Neural progenitor cell (in vitro differentiated cells): ENCODE measurements around the gene PKP3. TPM values are rescaled to one million over a fixed set of nuclear protein-coding genes. Genes with fewer than 3 reads are reported as not detected.

Experiments
- DNase-seq: peaks from one replicate; pipeline ENCODE4 v3.0.0-alpha.2; 2016; ENCODE audit warnings: low spot score
- H2AFZ ChIP-seq: fragments of 200-600 bp; sonication (generic); replicated peaks from 2 replicates; pipeline ENCODE4 v1.6.1; 2016; ENCODE audit warnings: antibody characterized with exemption
- H3F3A ChIP-seq: fragments of 200-600 bp; sonication (generic); 2 replicates; pipeline ENCODE4 v1.6.1; 2016; ENCODE audit warnings: antibody characterized with exemption, low read depth
- H3K27ac ChIP-seq: fragments of 200-600 bp; sonication (generic); 2 replicates; pipeline ENCODE4 v1.5.1; 2016; ENCODE audit warnings: mild to moderate bottlenecking
- H3K27me3 ChIP-seq: fragments of 200-600 bp; sonication (generic); 2 replicates; pipeline ENCODE4 v1.6.1; 2016; ENCODE audit warnings: mild to moderate bottlenecking, moderate library complexity
- H3K36me3 ChIP-seq: fragments of 200-600 bp; sonication (generic); 2 replicates; pipeline ENCODE4 v1.5.1; 2016
- H3K4me1 ChIP-seq: fragments of 200-600 bp; sonication (generic); 2 replicates; pipeline ENCODE4 v1.6.1; 2016; ENCODE audit warnings: mixed run types
- H3K4me2 ChIP-seq: fragments of 200-600 bp; sonication (generic); 2 replicates; pipeline ENCODE4 v1.6.1; 2016
- H3K4me3 ChIP-seq: fragments of 200-600 bp; sonication (generic); 2 replicates; pipeline ENCODE4 v1.5.1; 2016
- H3K79me2 ChIP-seq: fragments of 200-600 bp; sonication (generic); 2 replicates; pipeline ENCODE4 v1.6.1; 2016; ENCODE audit warnings: low read depth
- H3K9ac ChIP-seq: fragments of 200-600 bp; sonication (generic); 2 replicates; pipeline ENCODE4 v1.6.1; 2016
- H3K9me3 ChIP-seq: fragments of 200-600 bp; sonication (generic); 2 replicates; pipeline ENCODE4 v1.5.1; 2016; ENCODE audit warnings: low read depth
- H4K20me1 ChIP-seq: fragments of 200-600 bp; sonication (generic); 2 replicates; pipeline ENCODE4 v1.6.1; 2016; ENCODE audit warnings: low read depth
- H3K27ac Mint-ChIP-seq: 3 replicates; pipeline ENCODE4 v1.8.0; 2021; ENCODE audit warnings: mixed read lengths
- H3K27me3 Mint-ChIP-seq: 2 replicates; pipeline ENCODE4 v1.8.0; 2022; ENCODE audit warnings: low read depth, mild to moderate bottlenecking, inconsistent platforms, moderate library complexity, mixed read lengths; ENCODE audit not compliant: insufficient read depth
- H3K36me3 Mint-ChIP-seq: 3 replicates; pipeline ENCODE4 v1.8.0; 2021; ENCODE audit warnings: mixed read lengths
- H3K4me1 Mint-ChIP-seq: 3 replicates; pipeline ENCODE4 v1.8.0; 2021; ENCODE audit warnings: mixed read lengths
- H3K4me3 Mint-ChIP-seq: 3 replicates; pipeline ENCODE4 v1.8.0; 2021; ENCODE audit warnings: mild to moderate bottlenecking, moderate library complexity, mixed read lengths
- H3K9me3 Mint-ChIP-seq: 3 replicates; pipeline ENCODE4 v1.8.0; 2020; ENCODE audit warnings: mixed read lengths
- CTCF ChIP-seq: fragments of 200-600 bp; sonication (generic); IDR thresholded peaks from 2 replicates; pipeline ENCODE4 v1.5.1; 2017; ENCODE audit warnings: antibody characterized with exemption, mild to moderate bottlenecking
- EZH2 ChIP-seq: fragments of 200-600 bp; sonication (generic); IDR thresholded peaks from 2 replicates; pipeline ENCODE4 v1.6.1; 2017; ENCODE audit warnings: antibody characterized with exemption, mild to moderate bottlenecking, moderate library complexity
- EZH2phosphoT487 ChIP-seq: fragments of 200-600 bp; sonication (generic); IDR thresholded peaks from 2 replicates; pipeline ENCODE4 v1.6.1; 2017; ENCODE audit warnings: antibody characterized with exemption
- total RNA-seq: library from RNA; depleted of rRNA; stranded (reverse); fragments of >200 nt; gene quantifications from 2 replicates; pipeline ENCODE4 v1.2.3, GENCODE V29; 2015; ENCODE audit warnings: low replicate concordance

Gene PKP3
- total RNA-seq, 1 donor from 2014 or later, result 8.5 TPM

- H3K4me2 ChIP-seq, result peak overlapping the region; percentile 67
- H3K27me3 ChIP-seq, result no peaks in the 10 kb centered on the region
- peak overlapping the region; percentile 88 for H3K27ac Mint-ChIP-seq
- peak; percentile 65 for DNase-seq
- H4K20me1 ChIP-seq, result peaks cover 15% of the 10 kb centered on the region
- peaks cover 8% of the 10 kb centered on the region for H3K9me3 Mint-ChIP-seq
- peaks cover 11% of the 10 kb centered on the region for H3K27me3 Mint-ChIP-seq
- no peak overlapping the region for H3K9ac ChIP-seq
- no peaks in the 10 kb centered on the region for H3K36me3 ChIP-seq
- TF ChIP-seq CTCF (no peak), EZH2phosphoT487 (no peak), EZH2 (no peak)
- H2AFZ ChIP-seq, result no peak overlapping the region
- H3K36me3 Mint-ChIP-seq, result peaks cover 15% of the 10 kb centered on the region
- peak overlapping the region; percentile 96 for H3K4me3 Mint-ChIP-seq
- H3K4me1 ChIP-seq, result peaks cover 10% of the 10 kb centered on the region
- H3K79me2 ChIP-seq, result peaks cover 16% of the 10 kb centered on the region
- peaks cover 22% of the 10 kb centered on the region for H3F3A ChIP-seq
- no peaks in the 10 kb centered on the region for H3K9me3 ChIP-seq
- peak overlapping the region; percentile 42 for H3K4me3 ChIP-seq
- H3K4me1 Mint-ChIP-seq, result peaks cover 24% of the 10 kb centered on the region
- no peak overlapping the region for H3K27ac ChIP-seq
Observed at GRCh38 chr11:368414-369335, 25.3 kb upstream of the PKP3 start.

DNA sequence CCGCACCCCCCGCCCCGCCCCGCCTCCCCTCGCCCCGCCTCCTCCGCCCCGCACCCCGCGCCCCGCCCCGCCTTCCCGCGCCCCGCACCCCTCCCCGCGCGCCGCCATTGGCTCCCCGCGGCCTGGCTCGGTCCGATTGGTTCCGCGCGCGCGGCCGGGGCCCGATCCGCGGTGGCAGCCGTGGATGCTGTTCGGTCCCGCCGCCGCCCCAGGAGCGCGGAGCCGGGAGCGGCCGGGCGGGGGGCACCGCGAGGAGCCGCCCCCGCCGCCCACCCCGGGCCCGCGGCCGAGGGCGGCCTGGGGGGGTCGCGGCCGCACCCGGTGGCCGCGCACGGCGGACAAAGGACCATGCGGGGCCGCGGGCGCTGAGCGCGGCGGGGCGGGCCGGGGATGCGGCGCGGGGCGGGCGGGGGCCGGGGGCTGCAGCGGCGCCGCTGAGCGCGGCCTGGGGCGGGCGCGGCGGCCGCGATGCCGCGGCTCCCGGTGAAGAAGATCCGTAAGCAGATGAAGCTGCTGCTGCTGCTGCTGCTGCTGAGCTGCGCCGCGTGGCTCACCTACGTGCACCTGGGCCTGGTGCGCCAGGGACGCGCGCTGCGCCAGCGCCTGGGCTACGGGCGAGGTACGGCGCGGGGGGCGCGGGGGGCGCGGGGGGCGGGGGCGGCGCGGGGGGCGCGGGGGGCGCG lies 24.5 kb upstream of the PKP3 start, which contains the start of gene B4GALNT4:
Gene B4GALNT4, plus strand, starts transcription at position 164 of the 683 bp plus-strand sequence. Its CDS starts 305 bp downstream, at position 469.
- Mint-ChIP-seq H3K36me3 (peaks cover 19% of the 10 kb centered on the region), H3K9me3 (peaks cover 8% of the 10 kb centered on the region), H3K4me3 (peak within 1 kb of the TSS; percentile 96), H3K4me1 (peaks cover 28% of the 10 kb centered on the region), H3K27ac (peak within 1 kb of the TSS; percentile 95), H3K27me3 (peaks cover 13% of the 10 kb centered on the region)
- H3K79me2 ChIP-seq, result peaks cover 16% of the 10 kb centered on the region
- peak within 1 kb of the TSS; percentile 16 for H3K27ac ChIP-seq
- H2AFZ ChIP-seq, result no peak within 1 kb of the TSS
- H3K4me2 ChIP-seq, result peak within 1 kb of the TSS; percentile 91
- H3F3A ChIP-seq, result peaks cover 22% of the 10 kb centered on the region
- H4K20me1 ChIP-seq, result peaks cover 15% of the 10 kb centered on the region
- no peaks in the 10 kb centered on the region for H3K9me3 ChIP-seq
- peak within 1 kb of the TSS; percentile 64 for H3K9ac ChIP-seq
- H3K27me3 ChIP-seq, result no peaks in the 10 kb centered on the region
- peaks cover 10% of the 10 kb centered on the region for H3K4me1 ChIP-seq
- no peaks in the 10 kb centered on the region for H3K36me3 ChIP-seq
- DNase-seq, result peak; percentile 78
- TF ChIP-seq EZH2phosphoT487 (no peak), EZH2 (no peak), CTCF (no peak)
- peak within 1 kb of the TSS; percentile 81 for H3K4me3 ChIP-seq

GRCh38 chr11:370070-370941 lies 23.7 kb upstream of the PKP3 start:
- Histone ChIP-seq H3K4me3 (peak overlapping the region; percentile 81), H3K27me3 (no peaks in the 10 kb centered on the region), H3K4me2 (peak overlapping the region; percentile 91), H3K9ac (peak overlapping the region; percentile 64), H3K9me3 (no peaks in the 10 kb centered on the region), H4K20me1 (peaks cover 15% of the 10 kb centered on the region), H3K36me3 (no peaks in the 10 kb centered on the region), H3K79me2 (peaks cover 16% of the 10 kb centered on the region), H3K27ac (peak overlapping the region; percentile 16), H2AFZ (no peak overlapping the region), H3F3A (peaks cover 22% of the 10 kb centered on the region), H3K4me1 (peaks cover 10% of the 10 kb centered on the region)
- Mint-ChIP-seq H3K27ac (peak overlapping the region; percentile 95), H3K9me3 (peaks cover 8% of the 10 kb centered on the region), H3K4me3 (peak overlapping the region; percentile 93), H3K27me3 (peaks cover 13% of the 10 kb centered on the region), H3K36me3 (peaks cover 19% of the 10 kb centered on the region), H3K4me1 (peaks cover 28% of the 10 kb centered on the region)
- peak; percentile 82 for DNase-seq
- TF ChIP-seq EZH2phosphoT487 (no peak), CTCF (peak; percentile 7), EZH2 (no peak)
